Panc1 (cell line): ENCODE measurements around the gene SLIT1. TPM values are rescaled to one million over a fixed set of nuclear protein-coding genes. Genes with fewer than 3 reads are reported as not detected.

Experiments used
- ATAC-seq: fragments of 200-7000 bp; cut with Tn5 transposase; 2 replicates; pipeline ENCODE4 v1.9.1; 2020; ENCODE audit warnings: mild to moderate bottlenecking, moderate library complexity
- BruUV-seq: library from RNA; stranded (reverse); fragments of 400-500 nt; replicated peaks from 2 replicates; lab custom pipeline; 2021; lab: Mats Ljungman, UMichigan
- CTCF ChIA-PET: fragments of 300-600 bp; sonication (Branson Sonifier 250); formaldehyde crosslinking; loops from one replicate; lab custom pipeline; 2022; ENCODE audit warnings: antibody characterized with exemption; lab: Charles Lee
- POLR2A ChIA-PET: fragments of 300-600 bp; sonication (Branson Sonifier 250); formaldehyde crosslinking; loops from one replicate; lab custom pipeline; 2022; ENCODE audit warnings: antibody characterized with exemption; lab: Charles Lee
- DNase-seq: peaks from one replicate; pipeline ENCODE4 v3.0.0-alpha.2; 2010; ENCODE audit warnings: low read depth, low spot score
- H3K27ac ChIP-seq: 2 replicates; pipeline ENCODE4 v1.5.1; 2011; ENCODE audit warnings: mild to moderate bottlenecking, low read length, inconsistent platforms
- H3K27me3 ChIP-seq: fragments of 200-500 bp; sonication (Bioruptor generic); 2 replicates; pipeline ENCODE4 v1.6.0; 2014; ENCODE audit warnings: low read length, inconsistent platforms; ENCODE audit not compliant: control insufficient read depth, insufficient read depth
- H3K36me3 ChIP-seq: fragments of 200-500 bp; sonication (Bioruptor generic); 2 replicates; pipeline ENCODE4 v1.5.1; 2014; ENCODE audit warnings: inconsistent platforms, mild to moderate bottlenecking, low read length, moderate library complexity; ENCODE audit not compliant: control insufficient read depth, insufficient read depth
- H3K4me1 ChIP-seq: 2 replicates; pipeline ENCODE4 v1.5.1; 2011; ENCODE audit warnings: inconsistent platforms, mild to moderate bottlenecking, low read length, moderate library complexity; ENCODE audit not compliant: control insufficient read depth, insufficient read depth
- H3K4me3 ChIP-seq, 2 experiments: 2 replicates each; pipeline ENCODE4 v1.5.1; 2011 to 2012; ENCODE audit warnings: low read depth in 2 of 2, low read length in 2 of 2, mild to moderate bottlenecking in 2 of 2, inconsistent platforms in 1 of 2, moderate library complexity in 1 of 2
- H3K9me3 ChIP-seq: fragments of 200-500 bp; sonication (Bioruptor generic); 2 replicates; pipeline ENCODE4 v1.5.1; 2014; ENCODE audit warnings: low read depth, mild to moderate bottlenecking, inconsistent platforms, low read length, moderate library complexity; ENCODE audit not compliant: control insufficient read depth, insufficient read depth
- POLR2AphosphoS5 ChIP-seq: IDR thresholded peaks from 2 replicates; pipeline ENCODE4 v1.6.1; 2012; ENCODE audit warnings: mild to moderate bottlenecking, low read depth, low read length, moderate library complexity
- SIN3A ChIP-seq: IDR thresholded peaks from 2 replicates; pipeline ENCODE4 v1.6.1; 2012; ENCODE audit warnings: low read depth, mild to moderate bottlenecking, low read length, moderate library complexity, borderline replicate concordance; ENCODE audit not compliant: insufficient read depth
- TCF7L2 ChIP-seq: IDR thresholded peaks from 2 replicates; pipeline ENCODE4 v1.6.1; 2011; ENCODE audit warnings: mild to moderate bottlenecking, low read depth, low read length, inconsistent platforms
- in situ Hi-C: cut with HindIII; loops from 2 replicates; pipeline ENCODE4 v1.10.0; 2016; ENCODE audit warnings: low sequenced_read_pairs, low pct_unique_long_range_greater_than_20kb
- intact Hi-C: fragments of 100-400 bp; cut with micrococcal nuclease; formaldehyde crosslinking; loops from one replicate; pipeline ENCODE4 v1.10.0; 2022; ENCODE audit not compliant: unreplicated experiment
- total RNA-seq: library from RNA; stranded (reverse); gene quantifications from one replicate; pipeline ENCODE4 v1.2.1, GENCODE V29; 2021; ENCODE audit not compliant: unreplicated experiment
- TF ChIP-seq, protein P1 (sequence below), 2 experiments: IDR thresholded peaks; 2 replicates each; pipeline ENCODE4 v1.6.1; 2011 to 2012; ENCODE audit warnings: low read depth in 2 of 2, control low read depth in 1 of 2, low read length in 1 of 2, mild to moderate bottlenecking in 1 of 2, moderate library complexity in 1 of 2; ENCODE audit not compliant: insufficient read depth in 1 of 2
- TF ChIP-seq, protein P2 (sequence below): fragments of 450-650 bp; IDR thresholded peaks from 2 replicates; pipeline ENCODE4 v1.5.1; 2017; ENCODE audit warnings: mild to moderate bottlenecking

Gene SLIT1
- total RNA-seq, 1 experiment from 2014 or later, result 2.6 TPM

DNA sequence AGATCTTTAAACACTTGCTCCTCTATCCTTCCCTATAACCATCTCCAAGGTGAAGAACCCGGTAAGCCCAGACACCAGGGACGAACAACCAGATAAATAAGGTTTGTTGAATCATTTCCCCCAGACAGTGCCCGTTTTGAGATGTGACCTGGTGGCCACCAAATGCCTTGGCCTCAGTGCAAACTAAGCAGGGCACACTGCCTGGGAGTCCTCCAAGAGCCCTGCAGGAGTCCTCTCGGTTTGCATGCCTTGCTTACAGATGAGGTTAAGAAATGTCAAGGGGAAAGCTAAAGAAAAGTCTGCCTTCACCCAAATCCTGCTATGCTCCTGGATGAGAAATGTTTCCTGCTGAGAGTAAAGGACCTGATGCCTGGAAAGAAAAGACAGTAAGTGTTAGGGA lies 31.6 kb downstream of the SLIT1 start:
- Histone ChIP-seq H3K27me3 (no peaks in the 10 kb centered on the region), H3K4me3 (no peak overlapping the region), H3K27ac (no peak overlapping the region), H3K4me1 (no peaks in the 10 kb centered on the region), H3K9me3 (no peaks in the 10 kb centered on the region), H3K36me3 (no peaks in the 10 kb centered on the region)
- CTCF ChIA-PET, result no interaction called here
- POLR2A ChIA-PET, result no interaction called here
- in situ Hi-C loops, result no loop called here
- TF ChIP-seq, protein P1, sequence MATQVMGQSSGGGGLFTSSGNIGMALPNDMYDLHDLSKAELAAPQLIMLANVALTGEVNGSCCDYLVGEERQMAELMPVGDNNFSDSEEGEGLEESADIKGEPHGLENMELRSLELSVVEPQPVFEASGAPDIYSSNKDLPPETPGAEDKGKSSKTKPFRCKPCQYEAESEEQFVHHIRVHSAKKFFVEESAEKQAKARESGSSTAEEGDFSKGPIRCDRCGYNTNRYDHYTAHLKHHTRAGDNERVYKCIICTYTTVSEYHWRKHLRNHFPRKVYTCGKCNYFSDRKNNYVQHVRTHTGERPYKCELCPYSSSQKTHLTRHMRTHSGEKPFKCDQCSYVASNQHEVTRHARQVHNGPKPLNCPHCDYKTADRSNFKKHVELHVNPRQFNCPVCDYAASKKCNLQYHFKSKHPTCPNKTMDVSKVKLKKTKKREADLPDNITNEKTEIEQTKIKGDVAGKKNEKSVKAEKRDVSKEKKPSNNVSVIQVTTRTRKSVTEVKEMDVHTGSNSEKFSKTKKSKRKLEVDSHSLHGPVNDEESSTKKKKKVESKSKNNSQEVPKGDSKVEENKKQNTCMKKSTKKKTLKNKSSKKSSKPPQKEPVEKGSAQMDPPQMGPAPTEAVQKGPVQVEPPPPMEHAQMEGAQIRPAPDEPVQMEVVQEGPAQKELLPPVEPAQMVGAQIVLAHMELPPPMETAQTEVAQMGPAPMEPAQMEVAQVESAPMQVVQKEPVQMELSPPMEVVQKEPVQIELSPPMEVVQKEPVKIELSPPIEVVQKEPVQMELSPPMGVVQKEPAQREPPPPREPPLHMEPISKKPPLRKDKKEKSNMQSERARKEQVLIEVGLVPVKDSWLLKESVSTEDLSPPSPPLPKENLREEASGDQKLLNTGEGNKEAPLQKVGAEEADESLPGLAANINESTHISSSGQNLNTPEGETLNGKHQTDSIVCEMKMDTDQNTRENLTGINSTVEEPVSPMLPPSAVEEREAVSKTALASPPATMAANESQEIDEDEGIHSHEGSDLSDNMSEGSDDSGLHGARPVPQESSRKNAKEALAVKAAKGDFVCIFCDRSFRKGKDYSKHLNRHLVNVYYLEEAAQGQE (IDR thresholded peaks at IDR 0.05; ENCODE audit: insufficient read depth in 1 of 2, low read depth in 2 of 2, low read length in 1 of 2), result no peak
- TF ChIP-seq, protein P2, sequence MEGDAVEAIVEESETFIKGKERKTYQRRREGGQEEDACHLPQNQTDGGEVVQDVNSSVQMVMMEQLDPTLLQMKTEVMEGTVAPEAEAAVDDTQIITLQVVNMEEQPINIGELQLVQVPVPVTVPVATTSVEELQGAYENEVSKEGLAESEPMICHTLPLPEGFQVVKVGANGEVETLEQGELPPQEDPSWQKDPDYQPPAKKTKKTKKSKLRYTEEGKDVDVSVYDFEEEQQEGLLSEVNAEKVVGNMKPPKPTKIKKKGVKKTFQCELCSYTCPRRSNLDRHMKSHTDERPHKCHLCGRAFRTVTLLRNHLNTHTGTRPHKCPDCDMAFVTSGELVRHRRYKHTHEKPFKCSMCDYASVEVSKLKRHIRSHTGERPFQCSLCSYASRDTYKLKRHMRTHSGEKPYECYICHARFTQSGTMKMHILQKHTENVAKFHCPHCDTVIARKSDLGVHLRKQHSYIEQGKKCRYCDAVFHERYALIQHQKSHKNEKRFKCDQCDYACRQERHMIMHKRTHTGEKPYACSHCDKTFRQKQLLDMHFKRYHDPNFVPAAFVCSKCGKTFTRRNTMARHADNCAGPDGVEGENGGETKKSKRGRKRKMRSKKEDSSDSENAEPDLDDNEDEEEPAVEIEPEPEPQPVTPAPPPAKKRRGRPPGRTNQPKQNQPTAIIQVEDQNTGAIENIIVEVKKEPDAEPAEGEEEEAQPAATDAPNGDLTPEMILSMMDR, result no peak
- TF ChIP-seq SIN3A (no peak), TCF7L2 (no peak), POLR2AphosphoS5 (no peak)
- DNase-seq (no peak), ATAC-seq (no peak)
- BruUV-seq, result no TSS peak
- intact Hi-C loops, result no loop called here

DNA sequence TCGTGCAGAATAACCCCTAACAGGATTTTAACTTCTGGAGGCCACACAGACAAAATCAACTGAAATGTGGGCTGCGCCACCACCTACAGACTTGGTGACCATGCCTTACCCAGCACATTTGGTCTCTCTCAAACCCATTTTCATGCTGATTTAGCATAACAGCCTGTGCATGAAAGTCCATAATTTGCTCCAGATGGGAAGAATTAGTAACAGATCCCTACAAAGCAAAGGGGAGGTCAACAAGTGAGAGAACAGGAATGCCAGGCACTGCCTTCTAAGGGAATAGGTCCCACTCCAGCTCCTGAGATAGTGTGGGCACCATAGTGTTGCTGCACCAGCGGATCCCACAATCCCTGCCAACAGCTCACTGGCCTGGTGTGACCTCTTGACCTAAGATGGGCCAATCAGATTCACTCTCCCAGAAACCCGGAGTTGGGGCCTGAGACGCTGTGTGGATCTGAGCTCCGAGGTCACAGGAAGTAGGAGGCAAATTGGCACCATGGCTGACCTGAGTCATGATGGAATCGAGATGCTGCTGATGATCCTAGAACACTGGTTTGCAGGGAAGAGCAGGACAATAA lies 32.4 kb downstream of the SLIT1 start:
- ATAC-seq, result no peak
- ChIA-PET CTCF (no interaction called here), POLR2A (no interaction called here)
- intact Hi-C loops, result no loop called here
- Histone ChIP-seq H3K36me3 (no peaks in the 10 kb centered on the region), H3K4me1 (no peaks in the 10 kb centered on the region), H3K4me3 (no peak overlapping the region), H3K27ac (no peak overlapping the region), H3K9me3 (no peaks in the 10 kb centered on the region), H3K27me3 (no peaks in the 10 kb centered on the region)
- no TSS peak for BruUV-seq
- TF ChIP-seq TCF7L2 (no peak), SIN3A (no peak), POLR2AphosphoS5 (no peak)
- TF ChIP-seq, protein P1 (IDR thresholded peaks at IDR 0.05; ENCODE audit: insufficient read depth in 1 of 2, low read depth in 2 of 2, low read length in 1 of 2), result no peak
- TF ChIP-seq, protein P2, result no peak
- no peak for DNase-seq
- in situ Hi-C loops, result no loop called here
